CD4-positive, CD25-positive, alpha-beta regulatory T cell (primary cell): ENCODE results near the gene ZNF467. TPM values are rescaled to one million over a fixed set of nuclear protein-coding genes. Genes with fewer than 3 reads are reported as not detected.
A peak's percentile ranks its signal among the peaks of the same experiment; 100 is the strongest.

ENCODE experiments used
- ATAC-seq, 2 donors: fragments of 150-1000 bp; cut with Tn5 transposase; one replicate each; pipeline ENCODE4 v1.10.0; 2021; ENCODE audit warnings: low read depth in 2 of 2, moderate number of reproducible peaks in 2 of 2, moderate library complexity in 1 of 2
- DNase-seq, 3 donors: peaks; one replicate each; pipeline versions ENCODE4 v3.0.0 to v3.0.0-alpha.2; 2012 to 2022; ENCODE audit warnings: mixed read lengths in 1 of 3
- H3K27ac ChIP-seq: one replicate; pipeline ENCODE4 v1.7.0; 2013; ENCODE audit warnings: mild to moderate bottlenecking, low read length; ENCODE audit not compliant: insufficient read depth, poor library complexity, severe bottlenecking
- H3K27me3 ChIP-seq: one replicate; pipeline ENCODE4 v1.7.0; 2013; ENCODE audit warnings: low read length; ENCODE audit not compliant: control insufficient read depth, insufficient read depth
- H3K36me3 ChIP-seq: one replicate; pipeline ENCODE4 v1.7.0; 2013; ENCODE audit warnings: mild to moderate bottlenecking, low read length, moderate library complexity; ENCODE audit not compliant: control insufficient read depth, insufficient read depth
- H3K4me1 ChIP-seq: 2 replicates; pipeline ENCODE4 v1.7.0; 2013; ENCODE audit warnings: mild to moderate bottlenecking, low read length; ENCODE audit not compliant: insufficient read depth, control insufficient read depth, poor library complexity, severe bottlenecking
- H3K4me3 ChIP-seq: one replicate; pipeline ENCODE4 v1.7.0; 2013; ENCODE audit warnings: low read depth, mild to moderate bottlenecking, low read length, moderate library complexity
- H3K9me3 ChIP-seq, 2 experiments: 1 replicate in 1 of 2; 2 replicates in 1 of 2; pipeline ENCODE4 v1.7.0; 2013; ENCODE audit warnings: low read length in 2 of 2, mild to moderate bottlenecking in 1 of 2, moderate library complexity in 1 of 2; ENCODE audit not compliant: control insufficient read depth in 2 of 2
- H3K27ac Mint-ChIP-seq, 3 donors: one replicate each; pipeline ENCODE4 v1.8.0; 2020 to 2022; ENCODE audit warnings: mild to moderate bottlenecking in 3 of 3, mixed read lengths in 3 of 3, moderate library complexity in 2 of 3
- H3K27me3 Mint-ChIP-seq: one replicate; pipeline ENCODE4 v1.8.0; 2022; ENCODE audit warnings: mild to moderate bottlenecking, mixed read lengths
- H3K36me3 Mint-ChIP-seq: one replicate; pipeline ENCODE4 v1.8.0; 2020; ENCODE audit warnings: mixed read lengths
- H3K4me1 Mint-ChIP-seq, 4 donors: one replicate each; pipeline ENCODE4 v1.8.0; 2020 to 2022; ENCODE audit warnings: mixed read lengths in 4 of 4, mild to moderate bottlenecking in 1 of 4
- H3K4me3 Mint-ChIP-seq, 4 donors: one replicate each; pipeline ENCODE4 v1.8.0; 2020 to 2022; ENCODE audit warnings: mild to moderate bottlenecking in 4 of 4, mixed read lengths in 4 of 4, moderate library complexity in 3 of 4
- H3K9me3 Mint-ChIP-seq, 7 donors: one replicate each; pipeline ENCODE4 v1.8.0; 2020 to 2022; ENCODE audit warnings: mixed read lengths in 7 of 7, mild to moderate bottlenecking in 3 of 7, moderate library complexity in 2 of 7
- polyA plus RNA-seq, 4 donors: library from polyadenylated mRNA; unstranded; fragments of 300-500 nt; fragmentation: Illumina TruSeq; gene quantifications; one replicate each; pipeline ENCODE4 v1.2.3, GENCODE V29; 2021
- total RNA-seq: library from RNA; stranded (reverse); gene quantifications from one replicate; pipeline ENCODE4 v1.2.3, GENCODE V29; 2022

Gene ZNF467
- total and polyA plus RNA-seq, 5 donors from 2014 or later, result 0.76 to 2.3 (median 1.1) TPM

GRCh38 chr7:149788300-149788851 is 15.0 kb upstream of the ZNF467 start:
- Mint-ChIP-seq H3K9me3 (peaks cover 0 to 1% (median 0%) of the 10 kb centered on the region in 7 donors), H3K4me1 (peaks cover 0 to 8% (median under 1%) of the 10 kb centered on the region in 4 donors), H3K27me3 (peaks cover 9% of the 10 kb centered on the region), H3K27ac (no peak overlapping the region), H3K4me3 (no peak overlapping the region), H3K36me3 (no peaks in the 10 kb centered on the region)
- no peak overlapping the region for H3K4me3 ChIP-seq
- H3K27ac ChIP-seq, result no peak overlapping the region
- H3K36me3 ChIP-seq, result no peaks in the 10 kb centered on the region
- H3K4me1 ChIP-seq, result peaks cover 3% of the 10 kb centered on the region
- no peak for DNase-seq
- no peaks in the 10 kb centered on the region for H3K27me3 ChIP-seq
- no peak for ATAC-seq
- H3K9me3 ChIP-seq, result no peaks in the 10 kb centered on the region

GRCh38 chr7:149787428-149788299 is 14.3 kb upstream of the ZNF467 start:
- H3K27me3 Mint-ChIP-seq, result peaks cover 6% of the 10 kb centered on the region
- H3K4me3 ChIP-seq, result no peak overlapping the region
- no peak for ATAC-seq
- no peak overlapping the region for H3K27ac Mint-ChIP-seq
- H3K36me3 ChIP-seq, result no peaks in the 10 kb centered on the region
- H3K9me3 ChIP-seq, result no peaks in the 10 kb centered on the region
- DNase-seq, result no peak
- no peak overlapping the region for H3K27ac ChIP-seq
- no peaks in the 10 kb centered on the region for H3K36me3 Mint-ChIP-seq
- H3K9me3 Mint-ChIP-seq, result peaks cover 0 to 1% (median 0%) of the 10 kb centered on the region in 7 donors
- H3K4me1 ChIP-seq, result peaks cover 3% of the 10 kb centered on the region
- H3K4me1 Mint-ChIP-seq, result peaks cover 0 to 8% (median under 1%) of the 10 kb centered on the region in 4 donors
- no peak overlapping the region for H3K4me3 Mint-ChIP-seq
- H3K27me3 ChIP-seq, result no peaks in the 10 kb centered on the region

GRCh38 chr7:149785983-149786382 is 12.6 kb upstream of the ZNF467 start:
- H3K9me3 ChIP-seq, result no peaks in the 10 kb centered on the region
- ATAC-seq (no peak), DNase-seq (no peak)
- H3K4me1 ChIP-seq, result peaks cover 3% of the 10 kb centered on the region
- no peak overlapping the region for H3K27ac Mint-ChIP-seq
- H3K4me3 ChIP-seq, result no peak overlapping the region
- no peaks in the 10 kb centered on the region for H3K27me3 ChIP-seq
- H3K36me3 Mint-ChIP-seq, result no peaks in the 10 kb centered on the region
- H3K27ac ChIP-seq, result no peak overlapping the region
- peaks cover 0 to 8% (median under 1%) of the 10 kb centered on the region in 4 donors for H3K4me1 Mint-ChIP-seq
- no peaks in the 10 kb centered on the region for H3K36me3 ChIP-seq
- peaks cover 0 to 1% (median 0%) of the 10 kb centered on the region in 7 donors for H3K9me3 Mint-ChIP-seq
- peaks cover 5% of the 10 kb centered on the region for H3K27me3 Mint-ChIP-seq
- no peak overlapping the region for H3K4me3 Mint-ChIP-seq

- Mint-ChIP-seq H3K4me1 (peaks cover 0 to 8% (median under 1%) of the 10 kb centered on the region in 4 donors), H3K4me3 (no peak overlapping the region), H3K36me3 (no peaks in the 10 kb centered on the region), H3K27me3 (peaks cover 5% of the 10 kb centered on the region), H3K27ac (no peak overlapping the region), H3K9me3 (peaks cover 0 to 1% (median 0%) of the 10 kb centered on the region in 7 donors)
- Histone ChIP-seq H3K36me3 (no peaks in the 10 kb centered on the region), H3K4me3 (no peak overlapping the region), H3K9me3 (no peaks in the 10 kb centered on the region), H3K27me3 (no peaks in the 10 kb centered on the region), H3K27ac (no peak overlapping the region), H3K4me1 (peaks cover 3% of the 10 kb centered on the region)
- DNase-seq (no peak), ATAC-seq (no peak)
These were observed 12.0 kb upstream of the ZNF467 start for GRCh38 chr7:149785402-149785801.

GRCh38 chr7:149784251-149784608 is 10.8 kb upstream of the ZNF467 start:
- ATAC-seq, result no peak
- no peaks in the 10 kb centered on the region for H3K9me3 ChIP-seq
- H3K9me3 Mint-ChIP-seq, result no peaks in the 10 kb centered on the region

GRCh38 chr7:149783386-149784250 is 10.2 kb upstream of the ZNF467 start:
- Histone ChIP-seq H3K4me3 (no peak overlapping the region), H3K9me3 (no peaks in the 10 kb centered on the region), H3K36me3 (no peaks in the 10 kb centered on the region), H3K27ac (no peak overlapping the region), H3K27me3 (no peaks in the 10 kb centered on the region), H3K4me1 (no peaks in the 10 kb centered on the region)
- Mint-ChIP-seq H3K4me3 (peak overlapping the region in 1 of 4 donors; percentile 2), H3K36me3 (no peaks in the 10 kb centered on the region), H3K27me3 (peaks cover 5% of the 10 kb centered on the region), H3K9me3 (no peaks in the 10 kb centered on the region), H3K4me1 (peaks cover 0 to 4% (median 0%) of the 10 kb centered on the region in 4 donors), H3K27ac (no peak overlapping the region)
- DNase-seq, result no peak
- ATAC-seq, result no peak

More at GRCh38 chr7:149784251-149784608, 10.8 kb upstream of the ZNF467 start:
- H3K4me1 Mint-ChIP-seq, result peaks cover 0 to 5% (median 0%) of the 10 kb centered on the region in 4 donors
- no peak for DNase-seq
- no peaks in the 10 kb centered on the region for H3K27me3 ChIP-seq
- H3K4me1 ChIP-seq, result no peaks in the 10 kb centered on the region
- H3K27ac ChIP-seq, result no peak overlapping the region
- peaks cover 5% of the 10 kb centered on the region for H3K27me3 Mint-ChIP-seq
- H3K27ac Mint-ChIP-seq, result no peak overlapping the region
- H3K4me3 Mint-ChIP-seq, result no peak overlapping the region
- no peaks in the 10 kb centered on the region for H3K36me3 ChIP-seq
- no peak overlapping the region for H3K4me3 ChIP-seq
- H3K36me3 Mint-ChIP-seq, result no peaks in the 10 kb centered on the region

GRCh38 chr7:149782682-149783345 is 9.4 kb upstream of the ZNF467 start:
- DNase-seq (no peak), ATAC-seq (no peak)
- no peak overlapping the region for H3K4me3 Mint-ChIP-seq
- no peaks in the 10 kb centered on the region for H3K36me3 Mint-ChIP-seq
- peaks cover 5% of the 10 kb centered on the region for H3K27me3 Mint-ChIP-seq
- H3K4me1 Mint-ChIP-seq, result peaks cover 0 to 1% (median 0%) of the 10 kb centered on the region in 4 donors
- H3K4me3 ChIP-seq, result no peak overlapping the region
- H3K9me3 ChIP-seq, result no peaks in the 10 kb centered on the region
- H3K4me1 ChIP-seq, result no peaks in the 10 kb centered on the region
- no peaks in the 10 kb centered on the region for H3K27me3 ChIP-seq
- H3K27ac Mint-ChIP-seq, result no peak overlapping the region
- H3K9me3 Mint-ChIP-seq, result no peaks in the 10 kb centered on the region
- no peaks in the 10 kb centered on the region for H3K36me3 ChIP-seq
- no peak overlapping the region for H3K27ac ChIP-seq
